Loucy (cell line): ENCODE data around the gene OPTN.

Experiments
- H2AFZ ChIP-seq: fragments of 200-600 bp; sonication (generic); 2 replicates; pipeline ENCODE4 v1.6.0; 2016; ENCODE audit warnings: antibody characterized with exemption, mild to moderate bottlenecking, low read length, moderate library complexity
- H3F3A ChIP-seq: fragments of 200-600 bp; 2 replicates; pipeline ENCODE4 v1.6.0; 2016; ENCODE audit warnings: antibody characterized with exemption, low read depth, mild to moderate bottlenecking
- H3K27me3 ChIP-seq: fragments of 200-600 bp; sonication (generic); 2 replicates; pipeline ENCODE4 v1.6.1; 2014; ENCODE audit warnings: low read length, mild to moderate bottlenecking; ENCODE audit not compliant: insufficient read depth, poor library complexity, severe bottlenecking
- H3K36me3 ChIP-seq: fragments of 200-600 bp; sonication (generic); 2 replicates; pipeline ENCODE4 v1.6.1; 2016; ENCODE audit warnings: low read length; ENCODE audit not compliant: insufficient read depth
- H3K4me1 ChIP-seq: fragments of 200-600 bp; sonication (generic); 2 replicates; pipeline ENCODE4 v1.5.1; 2014; ENCODE audit warnings: low read length, mild to moderate bottlenecking; ENCODE audit not compliant: insufficient read depth, poor library complexity, severe bottlenecking
- H3K4me2 ChIP-seq: fragments of 200-600 bp; sonication (generic); 2 replicates; pipeline ENCODE4 v1.6.0; 2014; ENCODE audit warnings: antibody characterized with exemption, low read length, low read depth, mild to moderate bottlenecking; ENCODE audit not compliant: poor library complexity, severe bottlenecking
- H3K4me3 ChIP-seq: fragments of 200-600 bp; sonication (generic); 2 replicates; pipeline ENCODE4 v1.5.1; 2014; ENCODE audit warnings: low read length, mild to moderate bottlenecking, mixed read lengths; ENCODE audit not compliant: poor library complexity, severe bottlenecking
- H3K79me2 ChIP-seq: fragments of 200-600 bp; sonication (generic); 2 replicates; pipeline ENCODE4 v1.6.1; 2014; ENCODE audit warnings: low read length; ENCODE audit not compliant: insufficient read depth
- H3K9ac ChIP-seq: fragments of 200-600 bp; sonication (generic); 2 replicates; pipeline ENCODE4 v1.6.0; 2014; ENCODE audit warnings: mild to moderate bottlenecking, low read depth, low read length, moderate library complexity; ENCODE audit not compliant: poor library complexity, severe bottlenecking
- H3K9me2 ChIP-seq: fragments of 200-600 bp; sonication (generic); replicated peaks from 2 replicates; pipeline ENCODE4 v1.6.1; 2016; ENCODE audit warnings: low read depth, low read length, mixed read lengths
- H3K9me3 ChIP-seq: fragments of 200-600 bp; sonication (generic); 2 replicates; pipeline ENCODE4 v1.6.1; 2014; ENCODE audit warnings: mild to moderate bottlenecking, antibody characterized with exemption, low read length, low read depth; ENCODE audit not compliant: insufficient read depth
- H4K20me1 ChIP-seq: fragments of 200-600 bp; sonication (generic); 2 replicates; pipeline ENCODE4 v1.6.0; 2014; ENCODE audit warnings: antibody characterized with exemption, low read length, mild to moderate bottlenecking; ENCODE audit not compliant: insufficient read depth, poor library complexity, severe bottlenecking
- EZH2phosphoT487 ChIP-seq: fragments of 200-600 bp; IDR thresholded peaks from 2 replicates; pipeline ENCODE4 v1.6.1; 2018; ENCODE audit warnings: antibody characterized with exemption, mild to moderate bottlenecking, moderate library complexity, borderline replicate concordance
- TF ChIP-seq, protein P1 (sequence below): fragments of 200-600 bp; sonication (generic); conservative IDR thresholded peaks from 2 replicates; pipeline ENCODE4 v1.5.1; 2014; ENCODE audit warnings: mild to moderate bottlenecking, antibody characterized with exemption, low read length

OPTN gene

DNA sequence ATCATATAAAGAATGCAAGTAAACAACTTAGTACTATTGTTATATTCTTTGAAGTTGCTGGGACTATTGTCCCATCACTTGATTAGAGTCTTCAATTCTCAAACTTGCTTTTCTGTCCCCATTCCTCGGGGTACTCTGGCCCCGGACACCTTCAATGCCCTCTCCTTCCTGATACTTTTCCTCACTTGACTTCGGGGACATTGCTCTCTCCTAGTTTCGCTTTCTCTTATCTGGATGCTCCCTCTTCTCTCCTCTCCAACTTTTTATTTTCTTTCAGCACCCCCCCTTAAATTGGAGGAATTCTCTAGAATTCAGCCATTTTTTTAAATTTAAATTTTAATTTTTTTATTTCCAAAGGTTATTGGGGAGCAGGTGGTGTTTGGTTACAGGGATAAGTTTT is 10.6 kb upstream of the OPTN start:
- Histone ChIP-seq H3K27me3 (no peaks in the 10 kb centered on the region), H3K9me3 (no peaks in the 10 kb centered on the region), H3K9ac (no peak overlapping the region), H3K4me2 (no peak overlapping the region), H3K4me1 (no peaks in the 10 kb centered on the region), H2AFZ (no peak overlapping the region), H3K79me2 (no peaks in the 10 kb centered on the region), H3K36me3 (no peaks in the 10 kb centered on the region), H3F3A (no peaks in the 10 kb centered on the region), H3K9me2 (no peaks in the 10 kb centered on the region), H4K20me1 (no peaks in the 10 kb centered on the region), H3K4me3 (no peak overlapping the region)
- TF ChIP-seq, protein P1, sequence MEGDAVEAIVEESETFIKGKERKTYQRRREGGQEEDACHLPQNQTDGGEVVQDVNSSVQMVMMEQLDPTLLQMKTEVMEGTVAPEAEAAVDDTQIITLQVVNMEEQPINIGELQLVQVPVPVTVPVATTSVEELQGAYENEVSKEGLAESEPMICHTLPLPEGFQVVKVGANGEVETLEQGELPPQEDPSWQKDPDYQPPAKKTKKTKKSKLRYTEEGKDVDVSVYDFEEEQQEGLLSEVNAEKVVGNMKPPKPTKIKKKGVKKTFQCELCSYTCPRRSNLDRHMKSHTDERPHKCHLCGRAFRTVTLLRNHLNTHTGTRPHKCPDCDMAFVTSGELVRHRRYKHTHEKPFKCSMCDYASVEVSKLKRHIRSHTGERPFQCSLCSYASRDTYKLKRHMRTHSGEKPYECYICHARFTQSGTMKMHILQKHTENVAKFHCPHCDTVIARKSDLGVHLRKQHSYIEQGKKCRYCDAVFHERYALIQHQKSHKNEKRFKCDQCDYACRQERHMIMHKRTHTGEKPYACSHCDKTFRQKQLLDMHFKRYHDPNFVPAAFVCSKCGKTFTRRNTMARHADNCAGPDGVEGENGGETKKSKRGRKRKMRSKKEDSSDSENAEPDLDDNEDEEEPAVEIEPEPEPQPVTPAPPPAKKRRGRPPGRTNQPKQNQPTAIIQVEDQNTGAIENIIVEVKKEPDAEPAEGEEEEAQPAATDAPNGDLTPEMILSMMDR = no peak
- no peak for TF ChIP-seq EZH2phosphoT487

DNA sequence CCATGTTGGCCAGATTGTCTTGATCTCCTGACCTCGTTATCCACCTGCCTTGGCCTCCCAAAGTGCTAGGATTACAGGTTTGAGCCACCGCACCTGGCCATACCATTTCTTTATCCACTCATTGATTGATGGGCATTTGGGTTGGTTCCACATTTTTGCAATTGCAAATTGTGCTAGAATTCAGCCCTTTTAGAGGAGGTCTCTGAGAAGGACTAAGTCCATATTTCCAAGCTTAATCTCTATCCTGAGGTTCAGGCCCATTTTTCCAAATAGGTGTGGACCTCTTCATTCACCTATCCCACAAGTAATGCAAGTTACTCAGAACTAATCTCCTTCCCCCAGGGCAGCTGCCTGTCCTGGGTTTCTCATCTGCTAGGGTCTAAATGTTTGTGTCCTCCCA is 9.7 kb upstream of the OPTN start:
- no peak overlapping the region for H3K4me3 ChIP-seq
- H3K9me3 ChIP-seq = no peaks in the 10 kb centered on the region
- H3F3A ChIP-seq = no peaks in the 10 kb centered on the region
- H3K9me2 ChIP-seq = no peaks in the 10 kb centered on the region
- H3K4me1 ChIP-seq = no peaks in the 10 kb centered on the region
- H3K4me2 ChIP-seq = no peak overlapping the region
- no peak overlapping the region for H2AFZ ChIP-seq
- H3K36me3 ChIP-seq = no peaks in the 10 kb centered on the region
- no peaks in the 10 kb centered on the region for H4K20me1 ChIP-seq
- no peaks in the 10 kb centered on the region for H3K27me3 ChIP-seq
- TF ChIP-seq EZH2phosphoT487 = no peak
- TF ChIP-seq, protein P1 = no peak
- no peaks in the 10 kb centered on the region for H3K79me2 ChIP-seq
- no peak overlapping the region for H3K9ac ChIP-seq

DNA sequence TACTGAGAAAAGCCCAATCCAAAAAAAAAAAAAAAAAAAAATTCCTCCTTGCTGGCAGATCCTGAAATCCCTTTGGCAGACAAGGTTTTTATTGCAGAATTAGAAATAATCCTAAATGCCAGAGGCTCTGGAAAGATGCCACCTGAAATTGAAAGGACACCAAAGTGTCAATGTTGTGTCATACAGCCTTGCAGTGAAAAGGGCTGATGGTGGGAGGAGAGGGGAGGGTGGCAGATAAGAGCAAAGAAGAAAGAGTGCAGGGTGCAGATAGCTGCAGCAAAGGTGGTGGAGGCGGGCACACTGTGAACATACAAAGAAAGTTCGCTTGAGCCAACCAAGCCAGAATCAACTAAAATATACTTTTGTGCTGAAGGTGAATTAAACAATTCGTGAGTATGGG is 8.2 kb upstream of the OPTN start:
- H3K4me2 ChIP-seq = no peak overlapping the region
- no peak overlapping the region for H3K9ac ChIP-seq
- no peaks in the 10 kb centered on the region for H3K79me2 ChIP-seq
- no peaks in the 10 kb centered on the region for H4K20me1 ChIP-seq
- no peaks in the 10 kb centered on the region for H3K36me3 ChIP-seq
- no peak overlapping the region for H2AFZ ChIP-seq
- TF ChIP-seq EZH2phosphoT487 = no peak
- TF ChIP-seq, protein P1 = no peak
- H3K9me2 ChIP-seq = no peaks in the 10 kb centered on the region
- no peaks in the 10 kb centered on the region for H3K9me3 ChIP-seq
- no peaks in the 10 kb centered on the region for H3K27me3 ChIP-seq
- H3F3A ChIP-seq = no peaks in the 10 kb centered on the region
- peaks cover 3% of the 10 kb centered on the region for H3K4me1 ChIP-seq
- no peak overlapping the region for H3K4me3 ChIP-seq
